CD8-positive, alpha-beta memory T cell (primary cell): ENCODE measurements around the gene CALY. TPM values are rescaled to one million over a fixed set of nuclear protein-coding genes. Genes with fewer than 3 reads are reported as not detected.
"Not testable (repeated sequence)": the region's sequence is repeated elsewhere in the genome, so short reads cannot be mapped to it uniquely, and the experiment has no call there.

ENCODE experiments used
- CTCF ChIA-PET: fragments of 350-600 bp; sonication (Branson Sonifier 250); formaldehyde crosslinking; loops from one replicate; lab custom pipeline; 2021; ENCODE audit warnings: antibody characterized with exemption; lab: Charles Lee
- POLR2A ChIA-PET: fragments of 350-600 bp; sonication (Branson Sonifier 250); formaldehyde crosslinking; loops from one replicate; lab custom pipeline; 2021; ENCODE audit warnings: antibody characterized with exemption; lab: Charles Lee
- DNase-seq, 5 donors: peaks; one replicate each; pipeline versions ENCODE4 v3.0.0 to v3.0.0-alpha.2; 2020 to 2022; ENCODE audit warnings: mixed read lengths in 1 of 5
- H3K27ac ChIP-seq: one replicate; pipeline ENCODE4 v1.7.0; 2013; ENCODE audit warnings: low read depth, mild to moderate bottlenecking, low read length, moderate library complexity
- H3K27me3 ChIP-seq: 2 replicates; pipeline ENCODE4 v1.7.0; 2013; ENCODE audit warnings: low read length, mild to moderate bottlenecking; ENCODE audit not compliant: insufficient read depth, poor library complexity, severe bottlenecking
- H3K36me3 ChIP-seq: 2 replicates; pipeline ENCODE4 v1.7.0; 2013; ENCODE audit warnings: mild to moderate bottlenecking, low read length, moderate library complexity; ENCODE audit not compliant: insufficient read depth
- H3K4me1 ChIP-seq: 2 replicates; pipeline ENCODE4 v1.7.0; 2013; ENCODE audit warnings: mild to moderate bottlenecking, low read length, moderate library complexity; ENCODE audit not compliant: insufficient read depth
- H3K4me3 ChIP-seq: 2 replicates; pipeline ENCODE4 v1.7.0; 2013; ENCODE audit warnings: mild to moderate bottlenecking, low read length
- H3K9me3 ChIP-seq: 2 replicates; pipeline ENCODE4 v1.7.0; 2013; ENCODE audit warnings: mild to moderate bottlenecking, low read length
- H3K27ac Mint-ChIP-seq, 8 donors: one replicate each; pipeline ENCODE4 v1.8.0; 2020 to 2021; ENCODE audit warnings: mixed read lengths in 8 of 8, mild to moderate bottlenecking in 6 of 8, inconsistent platforms in 3 of 8, moderate library complexity in 3 of 8
- H3K27me3 Mint-ChIP-seq, 2 donors: one replicate each; pipeline ENCODE4 v1.8.0; 2020 to 2021; ENCODE audit warnings: mixed read lengths in 2 of 2, mild to moderate bottlenecking in 1 of 2, moderate library complexity in 1 of 2
- H3K36me3 Mint-ChIP-seq, 3 donors: one replicate each; pipeline ENCODE4 v1.8.0; 2020 to 2021; ENCODE audit warnings: mixed read lengths in 3 of 3, inconsistent platforms in 1 of 3, mild to moderate bottlenecking in 1 of 3
- H3K4me1 Mint-ChIP-seq, 3 donors: one replicate each; pipeline ENCODE4 v1.8.0; 2020 to 2021; ENCODE audit warnings: mixed read lengths in 3 of 3, inconsistent platforms in 1 of 3, mild to moderate bottlenecking in 1 of 3
- H3K4me3 Mint-ChIP-seq, 7 donors: one replicate each; pipeline ENCODE4 v1.8.0; 2020 to 2021; ENCODE audit warnings: mixed read lengths in 7 of 7, mild to moderate bottlenecking in 6 of 7, moderate library complexity in 4 of 7, inconsistent platforms in 2 of 7
- H3K9me3 Mint-ChIP-seq, 5 donors: one replicate each; pipeline ENCODE4 v1.8.0; 2020 to 2022; ENCODE audit warnings: mixed read lengths in 5 of 5, mild to moderate bottlenecking in 3 of 5, moderate library complexity in 2 of 5, inconsistent platforms in 1 of 5
- polyA plus RNA-seq: library from polyadenylated mRNA; unstranded; fragments of 300-500 nt; fragmentation: Illumina TruSeq; gene quantifications from one replicate; pipeline ENCODE4 v1.2.3, GENCODE V29; 2021
- total RNA-seq, 2 experiments: library from RNA; stranded (reverse); gene quantifications; one replicate each; pipeline ENCODE4 v1.2.3, GENCODE V29; 2021

CALY gene
- total and polyA plus RNA-seq, 3 experiments from 2014 or later, result 0.83 to 1.3 (median 0.92) TPM

GRCh38 chr10:133378251-133379096, 41.8 kb upstream of the CALY start:
- peak overlapping the region; percentile 59 for H3K27ac ChIP-seq
- CTCF ChIA-PET, result interaction anchor here (0.9 to 1.7 kb wide), 3 partner anchors 12 to 30 kb away, joined by 3 to 4 read pairs (median 3); no protein-coding TSS in a partner anchor

GRCh38 chr10:133377818-133378250, 41.1 kb upstream of the CALY start:
- H3K27ac ChIP-seq, result no peak overlapping the region

More at GRCh38 chr10:133378251-133379096, 41.8 kb upstream of the CALY start:
- Mint-ChIP-seq H3K27me3 (peaks cover 0 to 1% of the 10 kb centered on the region in 2 donors), H3K4me1 (peaks cover 7 to 37% (median 13%) of the 10 kb centered on the region in 3 donors), H3K36me3 (peaks cover 0 to 5% (median 0%) of the 10 kb centered on the region in 3 donors), H3K4me3 (peak overlapping the region; percentile 86 to 92 (median 87)), H3K27ac (peak overlapping the region in 5 of 8 donors; percentile 22 to 83 (median 64)), H3K9me3 (no peaks in the 10 kb centered on the region)
- no peaks in the 10 kb centered on the region for H3K27me3 ChIP-seq
- H3K9me3 ChIP-seq, result no peaks in the 10 kb centered on the region
- peak; percentile 44 to 75 (median 55) for DNase-seq
- peaks cover 6% of the 10 kb centered on the region for H3K4me1 ChIP-seq
- H3K36me3 ChIP-seq, result no peaks in the 10 kb centered on the region
- POLR2A ChIA-PET, result interaction anchor here (1.0 to 2.4 kb wide), 5 partner anchors 9 to 42 kb away, joined by 3 to 10 read pairs (median 5); partner anchors contain the start of gene CALY
- peak overlapping the region; percentile 78 for H3K4me3 ChIP-seq

GRCh38 chr10:133377025-133377817, 40.5 kb upstream of the CALY start:
- H3K4me3 Mint-ChIP-seq, result peak overlapping the region; percentile 24 to 89 (median 60)

More at GRCh38 chr10:133377818-133378250, 41.1 kb upstream of the CALY start:
- Histone ChIP-seq H3K4me1 (peaks cover 6% of the 10 kb centered on the region), H3K36me3 (no peaks in the 10 kb centered on the region), H3K9me3 (no peaks in the 10 kb centered on the region), H3K4me3 (peak overlapping the region; percentile 78), H3K27me3 (no peaks in the 10 kb centered on the region)
- H3K27ac Mint-ChIP-seq, result peak overlapping the region in 3 of 8 donors; percentile 26 to 83 (median 37)
- ChIA-PET POLR2A (interaction anchor here (1.0 to 2.4 kb wide), 5 partner anchors 10 to 42 kb away, joined by 3 to 10 read pairs (median 5); partner anchors contain the start of gene CALY), CTCF (interaction anchor here (0.9 to 1.7 kb wide), 3 partner anchors 13 to 31 kb away, joined by 3 to 4 read pairs (median 3); no protein-coding TSS in a partner anchor)
- no peak for DNase-seq
- peak overlapping the region; percentile 86 to 92 (median 87) for H3K4me3 Mint-ChIP-seq
- no peaks in the 10 kb centered on the region for H3K9me3 Mint-ChIP-seq
- H3K4me1 Mint-ChIP-seq, result peaks cover 9 to 37% (median 13%) of the 10 kb centered on the region in 3 donors
- peaks cover 0 to 1% of the 10 kb centered on the region in 2 donors for H3K27me3 Mint-ChIP-seq
- H3K36me3 Mint-ChIP-seq, result peaks cover 0 to 4% (median 0%) of the 10 kb centered on the region in 3 donors

GRCh38 chr10:133376183-133376582, 39.5 kb upstream of the CALY start:
- H3K27me3 ChIP-seq, POLR2A ChIA-PET, DNase-seq, H3K9me3 ChIP-seq, H3K36me3 Mint-ChIP-seq, H3K27me3 Mint-ChIP-seq, H3K27ac ChIP-seq, CTCF ChIA-PET, H3K9me3 Mint-ChIP-seq, H3K36me3 ChIP-seq, H3K4me3 ChIP-seq: not testable (repeated sequence)
- Mint-ChIP-seq H3K27ac (peak overlapping the region in 1 of 8 donors; percentile 43), H3K4me1 (peaks cover 5 to 36% (median 9%) of the 10 kb centered on the region in 3 donors), H3K4me3 (peak overlapping the region in 6 of 7 donors; percentile 33 to 88 (median 66))
- peaks cover 11% of the 10 kb centered on the region for H3K4me1 ChIP-seq

More at GRCh38 chr10:133377025-133377817, 40.5 kb upstream of the CALY start:
- Mint-ChIP-seq H3K27ac (peak overlapping the region in 1 of 8 donors; percentile 43), H3K4me1 (peaks cover 9 to 37% (median 13%) of the 10 kb centered on the region in 3 donors), H3K9me3 (no peaks in the 10 kb centered on the region), H3K36me3 (peaks cover 0 to 3% (median 0%) of the 10 kb centered on the region in 3 donors), H3K27me3 (peaks cover 0 to 1% of the 10 kb centered on the region in 2 donors)
- DNase-seq, result no peak
- peaks cover 8% of the 10 kb centered on the region for H3K4me1 ChIP-seq
- no peak overlapping the region for H3K27ac ChIP-seq
- CTCF ChIA-PET, result interaction anchor here (0.9 to 1.7 kb wide), 3 partner anchors 14 to 31 kb away, joined by 3 to 4 read pairs (median 3); no protein-coding TSS in a partner anchor
- no peak overlapping the region for H3K4me3 ChIP-seq
- POLR2A ChIA-PET, result interaction anchor here (1.0 to 2.4 kb wide), 3 partner anchors 12 to 41 kb away, joined by 3 to 10 read pairs (median 10); partner anchors contain the start of gene CALY
- no peaks in the 10 kb centered on the region for H3K36me3 ChIP-seq
- H3K27me3 ChIP-seq, result no peaks in the 10 kb centered on the region
- no peaks in the 10 kb centered on the region for H3K9me3 ChIP-seq

- CTCF ChIA-PET, result no interaction called here
- H3K27me3 ChIP-seq, result no peaks in the 10 kb centered on the region
- Mint-ChIP-seq H3K27me3 (peaks cover 0 to 1% of the 10 kb centered on the region in 2 donors), H3K9me3 (no peaks in the 10 kb centered on the region), H3K27ac (no peak overlapping the region), H3K4me3 (peak overlapping the region in 5 of 7 donors; percentile 27 to 88 (median 77)), H3K36me3 (peaks cover 0 to 5% (median under 1%) of the 10 kb centered on the region in 3 donors), H3K4me1 (peaks cover 5 to 31% (median 9%) of the 10 kb centered on the region in 3 donors)
- no peak overlapping the region for H3K27ac ChIP-seq
- POLR2A ChIA-PET, result no interaction called here
- peaks cover 11% of the 10 kb centered on the region for H3K4me1 ChIP-seq
- H3K4me3 ChIP-seq, result no peak overlapping the region
- H3K9me3 ChIP-seq, result no peaks in the 10 kb centered on the region
- H3K36me3 ChIP-seq, result no peaks in the 10 kb centered on the region
- DNase-seq, result no peak
Observed at GRCh38 chr10:133375357-133376115, 38.8 kb upstream of the CALY start.

GRCh38 chr10:133373174-133374090, 36.7 kb upstream of the CALY start, which contains the start of gene ECHS1:
ECHS1 (minus strand) TSS chr10:133373354; CDS start chr10:133373333, 21 bp downstream.
- H3K27ac Mint-ChIP-seq, result peak within 1 kb of the TSS in 6 of 8 donors; percentile 26 to 86 (median 54)
- peaks cover 11% of the 10 kb centered on the region for H3K4me1 ChIP-seq
- POLR2A ChIA-PET, result interaction anchor here (0.6 to 1.0 kb wide), 2 partner anchors 17 to 56 kb away, joined by 5 to 8 read pairs; no protein-coding TSS in a partner anchor
- H3K4me3 Mint-ChIP-seq, result peak within 1 kb of the TSS; percentile 71 to 90 (median 84)
- H3K36me3 Mint-ChIP-seq, result peaks cover 0 to 26% (median 1%) of the 10 kb centered on the region in 3 donors
- peaks cover 0 to 1% of the 10 kb centered on the region in 2 donors for H3K27me3 Mint-ChIP-seq
- H3K4me1 Mint-ChIP-seq, result peaks cover 5 to 23% (median 8%) of the 10 kb centered on the region in 3 donors
- peak within 1 kb of the TSS; percentile 22 for H3K4me3 ChIP-seq
- no peaks in the 10 kb centered on the region for H3K9me3 Mint-ChIP-seq
- H3K36me3 ChIP-seq, result peaks cover 7% of the 10 kb centered on the region
- CTCF ChIA-PET, result no interaction called here
- DNase-seq, result peak; percentile 88 to 95 (median 92)
- no peaks in the 10 kb centered on the region for H3K9me3 ChIP-seq
- peak within 1 kb of the TSS; percentile 24 for H3K27ac ChIP-seq
- no peaks in the 10 kb centered on the region for H3K27me3 ChIP-seq
